GM18867 (cell line): ENCODE data around the gene SLC25A43.
"Not testable (repeated sequence)": the region's sequence is repeated elsewhere in the genome, so short reads cannot be mapped to it uniquely, and the experiment has no call there.

Source experiments
- ATAC-seq: cut with Tn5 transposase; IDR thresholded peaks from one replicate; pipeline ENCODE4 v1.9.1; 2021; ENCODE audit warnings: mild to moderate bottlenecking, moderate library complexity; ENCODE audit not compliant: unreplicated experiment

SLC25A43 gene

DNA sequence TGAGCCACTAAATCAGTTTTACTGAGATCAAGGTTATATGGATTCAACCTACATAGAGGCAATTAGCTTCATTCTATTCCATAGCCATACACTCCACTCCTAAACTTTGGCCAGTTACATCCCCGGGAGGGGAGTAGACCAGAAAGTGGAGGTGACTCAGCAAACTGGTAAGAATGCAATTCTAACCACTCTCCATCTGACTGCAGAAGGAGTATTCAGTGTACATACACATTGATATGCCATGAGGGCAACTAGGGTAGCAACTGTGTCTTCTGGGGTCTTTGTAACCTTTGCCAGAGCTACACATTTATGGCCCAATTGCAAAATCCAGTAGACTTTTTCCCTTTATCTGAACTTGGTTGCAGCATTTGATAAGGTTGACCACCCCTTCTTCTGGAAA, 7.6 kb downstream of the SLC25A43 start:
- ATAC-seq, result no peak

DNA sequence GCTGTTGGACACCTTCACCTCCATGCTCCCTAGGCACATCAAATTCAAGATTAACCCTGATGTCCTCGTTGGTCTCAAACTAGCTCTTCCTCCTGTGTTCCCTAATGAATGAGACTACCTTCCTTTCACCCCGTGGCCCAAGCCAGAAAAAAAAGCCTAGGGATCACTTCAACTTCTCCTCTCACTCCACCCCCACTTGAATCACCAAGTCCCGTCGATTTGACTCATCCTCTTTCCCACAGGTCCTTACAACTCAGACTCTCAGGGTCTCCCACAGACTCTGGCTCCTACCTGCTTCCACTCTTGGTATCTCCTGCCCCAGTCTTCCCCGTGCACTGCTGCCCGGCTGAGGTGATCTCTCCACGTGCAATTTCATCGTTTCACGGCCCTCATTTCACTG, 8.5 kb downstream of the SLC25A43 start:
- ATAC-seq, result no peak

DNA sequence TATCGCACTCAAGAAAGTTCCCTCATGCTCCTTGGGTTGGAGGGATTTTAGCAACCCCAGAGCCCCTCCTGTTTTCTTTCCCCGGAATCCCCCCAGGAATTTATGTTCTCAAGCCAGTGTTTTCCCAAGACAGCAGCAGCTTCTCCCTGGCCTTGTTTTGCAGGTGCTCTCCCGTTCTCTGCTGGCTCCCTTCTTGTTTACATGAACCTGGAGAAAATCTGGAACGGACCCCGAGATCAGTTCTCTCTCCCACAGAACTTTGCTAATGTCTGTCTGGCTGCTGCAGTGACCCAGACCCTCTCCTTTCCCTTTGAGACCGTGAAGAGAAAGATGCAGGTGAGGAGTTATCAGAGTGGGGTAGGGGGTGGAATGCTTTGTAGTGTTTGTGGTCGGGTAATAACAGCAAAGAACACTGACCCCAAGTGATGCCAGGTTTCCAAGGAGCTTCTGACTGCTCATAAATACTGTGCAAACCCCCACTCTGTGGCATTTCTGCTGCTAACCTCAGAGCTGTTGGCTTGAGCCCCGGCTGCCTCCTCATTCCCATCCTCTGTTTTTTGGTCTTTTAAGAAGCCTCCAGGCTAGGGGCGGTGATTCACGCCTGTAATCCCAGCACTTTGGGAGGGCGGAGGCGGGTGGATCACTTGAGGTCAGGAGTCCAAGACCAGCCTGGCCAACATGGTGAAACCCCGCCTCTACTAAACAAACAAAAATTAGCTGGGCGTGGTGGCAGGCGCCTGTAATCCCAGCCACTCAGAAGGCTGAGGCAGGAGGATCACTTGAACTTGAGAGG, 11.1 kb downstream of the SLC25A43 start:
- ATAC-seq, result no peak

DNA sequence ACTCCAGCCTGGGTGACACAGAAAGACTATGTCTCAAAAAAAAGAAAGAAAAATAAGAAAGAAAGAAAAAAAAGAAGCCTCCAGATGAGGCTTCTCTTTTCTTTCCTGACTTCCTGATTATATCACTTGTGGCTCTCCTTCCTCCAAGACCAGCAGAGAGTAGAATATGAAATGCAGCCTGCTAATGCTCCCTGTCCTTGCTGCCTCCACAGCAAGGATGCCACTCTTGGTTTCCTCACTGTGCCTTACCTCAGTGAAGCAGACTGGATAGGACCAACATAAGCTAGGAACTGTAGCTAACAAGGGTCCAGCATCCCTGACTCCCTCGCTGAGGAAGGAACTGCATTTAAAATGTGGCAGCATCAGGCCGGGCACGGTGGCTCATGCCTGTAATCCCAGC, 11.7 kb downstream of the SLC25A43 start:
- ATAC-seq, result no peak

DNA sequence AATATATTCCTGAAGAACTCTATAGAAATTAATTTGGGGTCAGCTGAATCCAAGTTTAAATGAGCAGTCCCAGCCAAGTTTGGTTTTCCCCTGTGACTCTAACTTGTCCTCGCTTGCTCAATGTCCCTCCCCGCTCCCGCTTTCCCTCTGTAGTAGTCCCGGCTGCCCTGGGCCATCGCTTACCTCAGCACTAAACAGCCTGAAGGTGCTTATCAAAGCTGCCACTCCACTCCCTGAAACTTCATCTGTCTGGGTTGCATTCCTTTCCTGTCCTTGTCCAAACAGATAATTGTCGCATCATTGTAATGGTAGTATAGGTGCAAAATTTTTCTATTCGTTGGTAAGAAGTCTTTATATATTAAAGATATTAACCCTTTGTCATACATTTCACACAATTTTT, 12.8 kb downstream of the SLC25A43 start:
- no peak for ATAC-seq

DNA sequence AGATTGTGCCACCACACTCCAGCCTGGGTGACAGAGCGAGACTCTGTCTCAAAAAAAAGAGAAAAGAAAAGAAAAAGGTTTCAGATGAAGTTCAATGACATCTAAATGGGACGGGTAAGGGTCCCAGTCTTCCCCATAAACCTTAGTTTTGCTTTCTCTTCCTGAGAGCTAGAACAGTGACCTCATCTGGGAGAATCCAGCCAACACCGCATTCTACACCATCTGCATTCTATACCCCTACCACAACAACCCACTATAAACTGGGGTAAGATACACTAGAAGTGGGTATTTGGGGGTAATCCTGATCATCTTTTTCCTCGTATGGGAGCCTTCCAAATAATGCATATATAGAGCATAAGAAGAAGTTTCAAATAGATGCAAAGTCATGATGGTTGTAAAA, 18.2 kb downstream of the SLC25A43 start:
- ATAC-seq, result no peak

DNA sequence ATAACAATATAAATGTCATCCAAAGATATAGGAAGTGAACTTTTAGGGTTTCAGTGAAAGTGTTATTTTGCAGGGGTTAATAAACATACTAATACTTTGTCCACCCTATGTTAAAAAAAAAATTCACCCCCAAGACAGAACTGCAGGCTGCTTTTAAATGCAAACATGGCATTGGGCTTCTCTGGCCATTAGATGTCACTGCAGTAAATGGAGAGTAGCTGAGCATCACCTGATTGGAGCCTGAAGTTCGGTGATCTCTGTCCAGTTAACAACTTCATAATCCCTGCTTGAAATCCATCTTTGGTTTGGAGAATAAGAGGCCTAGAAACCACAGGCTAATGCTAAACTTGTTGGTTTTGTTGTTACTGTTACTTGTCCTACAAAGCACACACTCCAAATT, 18.7 kb downstream of the SLC25A43 start:
- no peak for ATAC-seq

DNA sequence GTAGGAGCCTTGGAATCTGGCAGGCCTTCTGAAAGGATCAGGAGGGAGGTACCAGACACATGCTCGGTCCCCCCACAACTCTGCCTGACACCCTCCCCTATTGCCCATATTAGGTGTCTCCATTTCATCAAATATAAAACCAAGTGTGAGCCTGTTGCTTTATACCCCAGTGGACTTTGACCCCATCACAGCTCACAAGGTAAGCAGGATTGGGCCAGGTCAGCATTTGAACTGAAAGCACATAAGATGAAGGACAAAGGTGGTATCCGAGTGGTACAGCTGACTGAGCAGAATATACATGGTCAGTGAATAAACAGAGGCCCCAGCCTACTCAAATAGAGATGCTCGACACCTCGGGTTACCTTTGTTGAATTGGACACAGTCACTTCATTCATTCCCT, 20.0 kb downstream of the SLC25A43 start:
- no peak for ATAC-seq

DNA sequence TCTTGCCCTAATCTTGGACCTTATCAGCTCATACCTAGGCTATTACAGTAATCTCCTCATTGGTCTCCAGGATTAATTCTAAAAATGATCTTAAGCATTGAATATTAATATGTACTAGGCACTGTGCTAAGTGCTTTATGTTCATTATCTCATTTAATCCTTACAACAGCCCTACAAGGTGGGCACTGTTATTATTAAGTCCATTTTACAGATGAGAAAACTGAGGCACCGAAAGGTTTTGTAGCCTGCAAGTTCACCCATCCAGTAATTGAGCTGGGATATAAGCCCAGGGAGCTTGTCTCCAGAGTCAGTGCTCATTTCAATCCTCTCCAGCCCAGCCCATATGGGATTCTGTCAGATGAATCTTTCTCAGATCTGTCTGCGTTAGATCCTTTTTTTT, 20.8 kb downstream of the SLC25A43 start:
- ATAC-seq, result no peak

DNA sequence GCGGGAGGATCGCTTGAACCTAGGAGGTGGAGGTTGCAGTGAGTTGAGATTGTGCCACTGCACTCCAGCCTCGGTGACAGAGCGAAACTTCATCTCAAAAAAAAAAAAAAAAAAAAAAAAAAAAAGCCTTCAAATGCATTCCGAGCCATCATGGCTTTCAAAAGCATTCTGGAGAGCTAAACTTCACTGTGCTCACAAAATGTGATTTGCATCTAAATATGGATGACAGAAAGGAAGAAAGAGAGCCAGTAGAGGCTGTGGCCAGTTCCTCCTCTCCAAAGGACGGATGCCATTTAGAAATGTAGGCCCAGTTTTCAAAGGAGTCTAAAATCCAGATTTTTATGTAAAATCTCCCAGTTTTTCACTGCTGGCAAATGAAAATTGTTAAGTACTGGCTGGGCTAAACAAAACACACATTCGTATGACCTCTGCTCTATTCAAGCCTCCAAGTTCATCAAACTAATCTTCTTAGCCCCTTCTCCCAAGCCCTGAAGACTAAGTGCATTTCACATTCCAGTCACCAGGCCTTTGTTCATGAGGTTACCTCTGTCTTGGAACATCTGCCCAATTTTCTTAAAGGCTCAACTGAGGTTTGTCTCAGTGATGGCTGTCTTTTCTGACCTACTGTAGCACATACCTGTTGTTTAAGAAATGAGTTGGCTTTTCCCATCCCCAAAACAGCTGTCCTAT, 22.0 kb downstream of the SLC25A43 start:
- no peak for ATAC-seq

DNA sequence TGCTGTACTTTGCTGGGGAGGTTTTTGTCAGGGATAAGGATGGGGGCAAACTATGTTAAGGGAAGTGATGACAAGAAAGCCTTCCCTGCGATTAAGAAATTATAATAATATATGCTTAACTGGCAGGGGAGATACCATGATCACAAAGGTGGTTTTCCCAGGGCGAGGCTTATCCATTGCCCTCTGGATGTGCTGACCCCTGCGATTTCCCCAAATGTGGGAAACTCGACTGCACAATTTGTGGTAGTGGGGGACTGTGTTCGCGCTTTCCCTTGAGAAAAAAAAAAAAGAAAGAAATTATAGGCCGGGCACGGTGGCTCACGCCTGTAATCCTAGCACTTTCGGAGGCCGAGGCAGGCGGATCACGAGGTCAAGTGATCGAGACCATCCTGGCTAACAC, 24.5 kb downstream of the SLC25A43 start:
- no peak for ATAC-seq

DNA sequence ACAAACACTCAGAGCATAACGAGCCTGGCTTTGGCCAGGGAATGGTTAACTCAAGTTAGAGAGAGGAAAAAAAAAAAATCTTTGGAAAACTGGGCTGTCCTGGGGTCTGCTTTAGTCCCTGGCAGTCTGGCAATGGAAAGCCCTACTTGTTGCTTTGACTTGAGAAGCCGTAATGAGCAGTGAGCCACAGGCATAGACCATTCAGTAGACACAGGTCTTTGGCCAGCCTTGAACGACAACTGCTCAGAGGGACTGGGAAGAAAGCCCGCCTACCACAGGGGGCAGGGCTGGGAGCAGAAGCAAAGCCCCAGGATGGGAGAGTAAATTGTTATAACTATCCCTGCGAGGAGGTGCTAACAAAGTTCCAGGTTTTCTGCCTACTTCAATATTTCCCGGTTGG, 25.9 kb downstream of the SLC25A43 start:
- ATAC-seq, result no peak

DNA sequence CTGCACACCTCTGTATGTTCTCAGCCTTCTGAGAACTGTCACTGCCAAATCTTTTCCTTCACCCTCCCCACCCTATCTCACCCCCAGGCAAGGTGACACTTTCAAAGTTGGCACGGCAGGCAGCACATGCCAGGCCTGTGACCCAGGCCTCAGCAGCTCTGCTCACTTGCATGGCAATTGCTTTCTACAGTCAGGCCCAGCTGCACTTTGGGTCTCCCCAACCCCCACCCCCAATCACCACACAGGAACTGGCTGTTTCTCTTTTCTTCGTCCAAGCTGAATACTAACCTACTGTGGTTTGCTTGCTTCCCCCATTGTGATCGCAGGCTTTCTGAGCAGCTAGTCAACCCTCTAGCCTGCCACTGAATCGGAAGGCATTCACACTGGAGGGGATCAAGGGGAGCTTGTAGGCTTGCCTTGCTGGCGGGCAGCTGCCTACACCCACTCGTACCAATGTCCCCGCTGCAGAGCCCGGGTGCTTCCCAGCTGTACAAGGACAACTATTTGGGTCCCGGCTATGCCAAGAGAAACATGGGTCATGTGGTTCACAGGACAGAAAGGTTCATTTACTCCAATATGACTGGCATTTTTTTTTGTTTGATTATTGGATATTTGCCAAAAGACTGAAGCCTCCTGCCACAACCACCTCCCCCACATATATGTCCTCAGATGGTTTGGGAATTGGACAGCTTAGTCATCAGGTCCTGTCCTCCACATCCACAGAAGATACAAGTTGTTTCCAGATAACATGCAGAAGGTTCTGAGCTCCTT, 28.1 kb downstream of the SLC25A43 start:
- ATAC-seq, result peak; percentile 58

DNA sequence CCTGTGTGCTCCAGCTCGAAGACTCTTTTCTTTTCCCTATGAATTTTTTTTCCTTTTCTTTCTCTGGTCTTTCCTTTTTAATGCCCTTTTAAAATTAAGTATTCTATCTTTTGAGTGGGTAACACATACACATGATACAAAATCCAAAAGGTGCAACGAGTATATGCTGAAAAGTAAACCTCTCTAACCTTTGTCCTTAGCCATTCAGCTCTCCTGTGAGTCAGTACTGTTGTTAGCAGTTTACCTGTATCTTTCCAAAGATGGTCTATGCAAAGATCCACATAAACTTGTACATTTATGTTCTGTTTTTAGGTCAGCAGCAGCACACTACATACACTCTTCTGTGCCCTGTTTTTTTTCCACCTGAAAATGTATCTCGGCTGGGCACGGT, 28.7 kb downstream of the SLC25A43 start:
- no peak for ATAC-seq

DNA sequence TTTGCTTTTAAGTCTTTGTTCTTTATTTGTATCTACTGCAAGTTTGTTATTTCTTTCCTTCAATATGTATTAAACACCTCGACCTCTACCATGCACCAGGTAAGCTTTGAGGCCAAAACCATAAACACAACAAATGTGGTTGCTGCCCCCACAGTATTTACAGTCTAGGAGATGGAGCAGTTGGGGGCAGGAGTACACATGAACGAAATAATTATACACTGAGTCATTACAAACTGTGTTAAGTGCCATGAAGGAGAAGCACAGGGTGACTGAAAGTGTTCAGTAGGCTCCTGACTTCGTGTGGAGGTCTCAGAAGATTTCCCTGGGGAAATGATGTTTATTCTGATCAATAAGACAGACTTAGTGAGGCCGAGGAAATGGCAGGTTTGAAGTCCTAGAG, 30.3 kb downstream of the SLC25A43 start:
- no peak for ATAC-seq

DNA sequence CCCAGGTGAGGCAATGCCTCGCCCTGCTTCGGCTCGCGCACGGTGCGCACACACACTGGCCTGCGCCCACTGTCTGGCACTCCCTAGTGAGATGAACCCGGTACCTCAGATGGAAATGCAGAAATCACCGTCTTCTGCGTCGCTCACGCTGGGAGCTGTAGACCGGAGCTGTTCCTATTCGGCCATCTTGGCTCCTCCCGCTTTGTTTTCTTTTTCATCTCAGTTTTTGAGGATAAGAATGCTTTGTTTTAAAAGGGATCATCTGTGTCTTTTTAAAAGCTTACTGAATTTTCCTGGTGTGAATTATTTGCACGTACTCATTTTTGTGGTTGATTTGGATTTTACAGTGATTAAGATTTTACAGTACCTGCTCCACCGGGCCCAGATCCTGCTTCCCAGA, 42.2 kb downstream of the SLC25A43 start:
- ATAC-seq, result not testable (repeated sequence)

DNA sequence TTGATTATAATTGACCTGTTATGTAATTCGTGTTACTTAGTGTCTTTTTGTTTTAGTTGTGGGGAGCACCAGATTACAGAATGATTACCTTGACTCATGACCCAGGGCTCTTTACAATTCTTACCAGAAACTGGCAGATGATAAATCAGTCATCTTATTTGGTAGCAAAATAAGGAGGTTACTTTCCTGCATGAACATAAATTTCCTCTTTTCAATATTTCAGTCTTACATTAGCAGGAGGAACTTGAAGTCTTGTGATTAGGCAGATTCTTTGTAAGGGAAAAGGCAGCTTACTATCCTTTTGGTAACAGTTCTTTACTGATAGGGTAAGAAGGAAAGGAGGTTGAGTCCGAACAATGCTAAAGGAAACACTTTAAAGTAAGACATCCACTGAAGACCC, 43.1 kb downstream of the SLC25A43 start:
- no peak for ATAC-seq

DNA sequence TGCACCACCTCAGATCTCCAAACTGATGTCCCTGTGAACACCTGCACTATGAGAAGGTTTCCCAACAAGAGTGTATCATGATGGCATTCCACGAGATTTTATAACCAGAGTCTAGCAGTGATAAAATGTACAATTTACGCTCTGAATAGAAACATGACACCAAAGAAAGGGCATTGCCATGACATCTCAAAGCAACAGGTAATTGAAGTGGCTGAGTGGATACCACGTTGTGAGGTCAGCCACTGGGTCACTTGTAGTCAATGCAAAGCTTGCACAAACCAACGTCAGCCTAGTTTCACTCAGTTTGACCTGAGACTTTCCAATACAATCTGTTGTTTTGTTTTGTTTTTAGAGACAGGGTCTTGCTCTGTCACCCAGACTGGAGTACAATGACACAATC, 54.1 kb downstream of the SLC25A43 start:
- ATAC-seq, result no peak

DNA sequence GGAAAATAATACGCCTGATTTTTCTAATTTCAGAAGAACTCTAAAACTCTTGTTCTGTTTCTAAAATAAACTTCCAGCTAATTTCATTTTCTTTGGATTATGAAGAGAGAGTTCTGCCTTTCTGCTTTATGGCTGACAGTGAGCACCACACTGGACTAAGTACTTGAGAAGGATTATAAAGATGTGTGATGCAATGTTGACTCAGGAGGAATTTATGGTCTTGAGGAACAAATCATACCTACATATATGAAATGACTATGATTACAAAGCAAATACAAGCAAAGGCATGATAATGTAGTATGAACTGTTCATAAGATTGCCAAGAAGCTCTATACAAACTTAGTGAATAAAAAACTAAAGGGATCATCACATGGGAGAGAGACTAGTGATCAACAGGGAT, 56.1 kb downstream of the SLC25A43 start:
- ATAC-seq, result no peak

DNA sequence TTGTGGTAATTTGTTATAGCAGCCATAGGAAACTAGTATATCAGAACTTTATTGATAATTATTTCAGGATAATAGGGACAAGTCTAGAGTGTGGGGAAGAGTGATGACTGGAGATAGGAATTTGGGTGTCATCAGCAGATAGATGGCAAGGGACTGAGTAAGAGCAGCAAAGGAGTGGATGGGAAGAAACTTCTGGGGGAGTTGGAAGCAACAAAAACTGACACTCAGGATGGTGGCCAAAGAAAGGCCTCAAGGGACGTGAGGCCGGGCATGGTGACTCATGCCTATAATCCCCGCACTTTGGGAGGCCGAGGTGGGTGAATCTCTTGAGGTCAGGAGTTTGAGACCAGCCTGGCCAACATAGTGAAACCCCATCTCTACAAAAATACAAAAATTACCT, 60.0 kb downstream of the SLC25A43 start:
- ATAC-seq, result no peak

DNA sequence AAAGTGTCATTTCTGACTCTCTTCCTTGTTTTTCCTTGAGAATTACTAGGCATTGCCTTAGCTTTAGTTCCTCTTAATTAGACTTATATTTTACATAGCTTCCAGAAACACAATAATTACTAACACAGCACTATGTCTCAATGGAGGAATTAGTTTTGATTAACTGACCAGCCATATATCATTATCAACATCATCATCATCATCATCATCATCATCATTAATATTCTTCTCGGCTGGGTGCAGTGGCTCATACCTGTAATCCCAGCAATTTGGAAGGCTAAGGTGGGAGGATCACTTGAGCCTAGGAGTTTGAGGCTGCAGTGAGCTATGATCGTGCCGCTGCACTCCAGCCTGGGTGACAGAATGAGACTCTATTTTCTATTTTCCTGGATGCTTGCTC, 66.4 kb downstream of the SLC25A43 start:
- no peak for ATAC-seq

DNA sequence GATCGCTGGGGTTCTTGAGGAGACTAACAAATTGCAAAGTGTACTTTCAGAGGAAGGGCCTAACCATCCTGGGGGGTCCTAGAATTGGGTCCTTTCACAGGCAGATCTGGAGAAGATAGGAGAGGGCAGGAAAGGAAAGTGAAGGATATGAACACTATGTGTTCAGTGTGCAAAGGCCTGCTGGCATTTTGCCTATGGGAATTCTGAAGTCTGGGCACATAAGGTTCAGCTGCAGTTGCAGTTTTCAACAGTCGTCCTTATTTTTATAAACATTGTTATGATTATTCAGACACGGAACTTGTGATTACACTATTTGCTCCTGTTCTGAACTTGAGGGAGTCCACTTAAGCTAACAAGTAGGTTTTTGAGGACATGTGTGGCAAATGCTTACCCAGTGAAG, 67.8 kb downstream of the SLC25A43 start:
- ATAC-seq, result no peak
